ENCODE measurements around the gene PTGS1. TPM values are rescaled to one million over a fixed set of nuclear protein-coding genes. Genes with fewer than 3 reads are reported as not detected.
A peak's percentile ranks its signal among the peaks of the same experiment; 100 is the strongest.

PTGS1 gene
- total RNA-seq, 4 donors from 2014 or later = 15.8 to 154 (median 46.4) TPM

- peak overlapping the region in 1 of 2 donors; percentile 69 for H3K4me3 ChIP-seq
- 77 to 92% methylated on average over 4 to 5 of the region's 5 CpGs for WGBS, 2 donors (ENCODE audit: low coverage in 1 of 2)
- ATAC-seq = no peak
- no peaks in the 10 kb centered on the region for H3K27me3 ChIP-seq
- H3K27ac ChIP-seq = peak overlapping the region in 3 of 4 donors; percentile 87 to 88 (median 87)
- H3K9me3 ChIP-seq = no peaks in the 10 kb centered on the region
- TF ChIP-seq POLR2AphosphoS5 (IDR thresholded peaks at IDR 0.05) (no peak), POLR2A (IDR thresholded peaks at IDR 0.05) (no peak), EP300 (IDR thresholded peaks at IDR 0.05) (no peak), CTCF (IDR thresholded peaks at IDR 0.05) (no peak)
- H3K4me1 ChIP-seq = peaks cover 2 to 70% (median 29%) of the 10 kb centered on the region in 3 donors
- no peaks in the 10 kb centered on the region for H3K36me3 ChIP-seq
These were observed 521 bp upstream of the PTGS1 start for GRCh38 chr9:122370303-122370702.

- no peak for TF ChIP-seq EP300 (IDR thresholded peaks at IDR 0.05)
- no peak for TF ChIP-seq POLR2A (IDR thresholded peaks at IDR 0.05)
- no peak for TF ChIP-seq CTCF (IDR thresholded peaks at IDR 0.05)
- no peak for TF ChIP-seq POLR2AphosphoS5 (IDR thresholded peaks at IDR 0.05)
- H3K27me3 ChIP-seq = no peaks in the 10 kb centered on the region
- H3K36me3 ChIP-seq = no peaks in the 10 kb centered on the region
- peak overlapping the region; percentile 6 to 88 (median 87) for H3K27ac ChIP-seq
- H3K4me3 ChIP-seq = peak overlapping the region; percentile 26 to 69
- ATAC-seq = no peak
- WGBS, 2 donors (ENCODE audit: low coverage in 1 of 2) = 88% methylated on average over 1 of the region's 8 CpGs; no CpG with 5 or more reads in 1 of the 2 donors
- peaks cover 2 to 70% (median 44%) of the 10 kb centered on the region in 3 donors for H3K4me1 ChIP-seq
- H3K9me3 ChIP-seq = no peaks in the 10 kb centered on the region
These were observed 1.0 kb downstream of the PTGS1 start for GRCh38 chr9:122371846-122372245.

GRCh38 chr9:122372856-122373845 is 2.3 kb downstream of the PTGS1 start:
- Histone ChIP-seq H3K36me3 (peaks cover 0 to under 1% of the 10 kb centered on the region in 2 donors), H3K27ac (peak overlapping the region in 3 of 4 donors; percentile 87 to 88 (median 87)), H3K27me3 (no peaks in the 10 kb centered on the region), H3K4me1 (peaks cover 2 to 82% (median 46%) of the 10 kb centered on the region in 3 donors), H3K9me3 (no peaks in the 10 kb centered on the region), H3K4me3 (no peak overlapping the region)
- 62 to 71% methylated on average over 8 to 11 of the region's 19 CpGs for WGBS, 2 donors (ENCODE audit: low coverage in 1 of 2)
- no peak for ATAC-seq
- TF ChIP-seq CTCF (IDR thresholded peaks at IDR 0.05) (no peak), POLR2AphosphoS5 (IDR thresholded peaks at IDR 0.05) (no peak), EP300 (IDR thresholded peaks at IDR 0.05) (no peak), POLR2A (IDR thresholded peaks at IDR 0.05) (no peak)

GRCh38 chr9:122374885-122375420 is 4.1 kb downstream of the PTGS1 start:
- Histone ChIP-seq H3K27me3 (no peaks in the 10 kb centered on the region), H3K4me3 (peak overlapping the region in 1 of 2 donors; percentile 3), H3K9me3 (no peaks in the 10 kb centered on the region), H3K36me3 (peaks cover 0 to 15% of the 10 kb centered on the region in 2 donors), H3K4me1 (peaks cover 2 to 81% (median 46%) of the 10 kb centered on the region in 3 donors), H3K27ac (peak overlapping the region; percentile 70 to 88 (median 87))
- 6% methylated on average over 5 of the region's 14 CpGs; no CpG with 5 or more reads in 1 of the 2 donors for WGBS, 2 donors (ENCODE audit: low coverage in 1 of 2)
- peak; percentile 90 for ATAC-seq
- no peak for TF ChIP-seq CTCF (IDR thresholded peaks at IDR 0.05)
- no peak for TF ChIP-seq POLR2A (IDR thresholded peaks at IDR 0.05)
- no peak for TF ChIP-seq POLR2AphosphoS5 (IDR thresholded peaks at IDR 0.05)
- TF ChIP-seq EP300 (IDR thresholded peaks at IDR 0.05) = no peak

Measured in gastroesophageal sphincter (tissue), 4 donors.